Activated CD8-positive, alpha-beta memory T cell treated with anti-CD3 and anti-CD28 coated beads, Interleukin-2, amount 50 U/mL, for 1 hour (primary cell): ENCODE measurements around the gene TMEM208.

Source experiments
- DNase-seq: peaks from one replicate; pipeline ENCODE4 v3.0.0-alpha.2; 2020; ENCODE audit errors: extremely low read depth

Gene TMEM208

DNA sequence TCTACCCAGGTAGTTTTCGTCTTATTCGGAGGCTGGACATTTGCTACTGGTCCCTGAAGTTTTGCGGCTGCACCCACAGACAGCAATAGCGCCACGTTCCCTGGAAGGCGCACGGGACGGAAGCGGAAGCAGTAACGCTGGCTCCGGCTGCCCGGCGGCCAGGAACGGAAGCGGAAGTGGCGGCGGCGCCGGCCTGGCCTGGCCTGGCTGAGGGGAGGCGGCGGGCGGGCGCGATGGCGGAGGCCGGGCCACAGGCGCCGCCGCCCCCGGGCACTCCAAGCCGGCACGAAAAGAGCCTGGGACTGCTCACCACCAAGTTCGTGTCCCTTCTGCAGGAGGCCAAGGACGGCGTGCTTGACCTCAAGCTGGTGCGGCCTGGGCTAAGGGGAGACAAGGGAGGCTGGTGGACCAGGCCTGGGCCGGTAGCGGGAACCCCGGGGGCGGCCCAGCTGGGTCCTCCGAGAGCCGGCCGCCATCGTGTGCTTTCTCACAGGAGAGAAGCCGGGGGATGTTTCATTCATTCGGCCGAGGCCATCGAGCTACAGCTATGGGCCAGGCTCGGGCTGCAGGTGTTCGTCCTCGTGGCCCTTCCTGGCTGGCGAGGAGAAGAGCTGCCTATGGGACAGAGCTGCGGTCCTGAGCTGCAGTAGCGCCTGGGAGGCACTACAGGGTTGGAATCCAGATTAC lies 34.8 kb upstream of the TMEM208 start, which contains the start of gene E2F4:
Gene E2F4 (plus strand): TSS at position 161 of the 687 bp plus-strand sequence. CDS start 73 bp downstream, at position 234.
- peak; percentile 59 for DNase-seq

DNA sequence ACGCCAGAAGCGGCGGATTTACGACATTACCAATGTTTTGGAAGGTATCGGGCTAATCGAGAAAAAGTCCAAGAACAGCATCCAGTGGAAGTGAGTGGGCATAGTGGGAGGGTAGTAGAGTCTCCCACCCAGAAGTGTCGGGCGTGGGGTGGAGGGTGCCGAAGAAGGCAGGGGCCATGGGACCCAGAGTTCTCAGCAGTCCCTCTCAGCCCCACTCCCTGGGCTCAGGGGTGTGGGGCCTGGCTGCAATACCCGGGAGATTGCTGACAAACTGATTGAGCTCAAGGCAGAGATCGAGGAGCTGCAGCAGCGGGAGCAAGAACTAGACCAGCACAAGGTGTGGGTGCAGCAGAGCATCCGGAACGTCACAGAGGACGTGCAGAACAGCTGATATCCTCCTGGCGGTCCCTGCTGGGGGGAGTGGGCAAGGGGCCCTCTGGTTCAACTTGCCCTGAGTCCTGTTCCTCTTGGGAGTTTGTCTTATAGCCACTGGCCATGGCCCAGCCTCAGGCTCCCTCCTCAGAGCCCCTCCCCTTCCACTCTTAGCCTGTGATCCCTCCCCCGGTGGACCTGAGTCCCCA lies 34.1 kb upstream of the TMEM208 start:
- DNase-seq, result no peak

DNA sequence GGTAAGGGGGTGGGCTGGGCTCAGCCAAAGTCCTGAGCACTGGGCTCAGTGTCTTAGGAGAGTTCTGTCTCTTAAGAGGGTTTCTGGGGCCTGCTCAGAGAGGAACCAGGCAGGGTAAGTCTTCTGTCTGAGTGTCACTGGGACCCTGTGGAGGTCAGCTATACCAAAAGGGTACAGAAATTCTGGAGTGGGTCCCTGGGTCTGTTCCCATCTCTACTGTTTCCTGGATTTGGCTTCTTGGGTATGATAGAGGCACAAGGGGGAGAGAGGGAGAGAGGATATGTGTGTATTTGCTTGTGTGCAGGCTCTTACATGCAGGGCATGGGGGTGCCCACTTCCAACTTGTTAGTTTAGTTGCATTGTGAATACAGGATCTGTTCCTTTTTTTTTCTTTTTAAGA lies 33.4 kb upstream of the TMEM208 start:
- no peak for DNase-seq

DNA sequence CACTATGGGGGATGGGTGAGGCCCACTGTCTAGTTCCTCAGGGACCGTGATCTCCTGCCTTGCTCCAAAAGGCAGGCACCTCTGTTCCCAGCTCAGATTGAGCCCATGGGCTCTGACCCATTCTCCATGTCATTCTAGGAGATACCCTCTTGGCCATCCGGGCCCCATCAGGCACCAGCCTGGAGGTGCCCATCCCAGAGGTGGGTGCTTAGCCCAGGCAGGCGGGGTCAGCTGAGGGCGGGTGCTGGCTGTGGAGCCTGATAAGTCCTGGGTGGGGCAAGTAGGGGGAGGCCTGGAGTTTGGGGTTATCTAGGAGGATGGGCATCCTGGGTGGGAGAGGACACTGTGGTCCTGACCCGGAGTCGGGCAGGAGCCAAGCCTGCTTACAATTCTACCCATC lies 32.7 kb upstream of the TMEM208 start:
- DNase-seq, result no peak

DNA sequence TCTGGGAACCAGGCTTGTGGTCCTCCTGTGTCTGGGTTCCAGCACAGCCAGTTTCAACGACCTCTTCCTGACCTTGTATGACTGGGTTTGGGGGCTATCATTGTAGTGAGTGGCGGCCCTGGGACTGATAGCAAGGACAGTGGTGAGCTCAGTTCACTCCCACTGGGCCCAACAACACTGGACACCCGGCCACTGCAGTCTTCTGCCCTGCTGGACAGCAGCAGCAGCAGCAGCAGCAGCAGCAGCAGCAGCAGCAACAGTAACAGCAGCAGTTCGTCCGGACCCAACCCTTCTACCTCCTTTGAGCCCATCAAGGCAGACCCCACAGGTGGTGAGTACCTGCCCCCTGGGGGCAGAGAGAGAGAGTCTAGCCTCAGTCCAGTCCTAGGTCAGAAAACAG lies 31.3 kb upstream of the TMEM208 start:
- DNase-seq, result no peak

DNA sequence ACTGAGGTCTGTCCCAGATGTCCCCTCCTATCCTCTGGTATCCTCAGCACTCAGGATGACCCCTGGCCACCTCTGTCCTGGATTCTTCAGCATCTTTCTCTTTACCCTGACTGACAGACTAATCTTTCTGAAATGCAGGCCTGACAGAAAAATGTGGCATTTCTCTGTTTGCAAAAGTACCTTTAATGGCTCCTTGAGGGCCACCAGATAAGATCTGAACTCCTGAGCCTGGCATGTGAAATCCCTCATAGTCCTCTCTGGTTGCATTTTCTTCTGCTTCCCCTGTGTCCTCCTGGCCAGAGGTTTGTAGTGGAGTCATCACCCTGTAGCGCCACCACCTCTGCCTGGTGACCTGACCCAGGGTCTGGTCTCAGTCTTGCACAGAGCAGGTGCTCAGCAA lies 30.0 kb upstream of the TMEM208 start:
- DNase-seq, result no peak

DNA sequence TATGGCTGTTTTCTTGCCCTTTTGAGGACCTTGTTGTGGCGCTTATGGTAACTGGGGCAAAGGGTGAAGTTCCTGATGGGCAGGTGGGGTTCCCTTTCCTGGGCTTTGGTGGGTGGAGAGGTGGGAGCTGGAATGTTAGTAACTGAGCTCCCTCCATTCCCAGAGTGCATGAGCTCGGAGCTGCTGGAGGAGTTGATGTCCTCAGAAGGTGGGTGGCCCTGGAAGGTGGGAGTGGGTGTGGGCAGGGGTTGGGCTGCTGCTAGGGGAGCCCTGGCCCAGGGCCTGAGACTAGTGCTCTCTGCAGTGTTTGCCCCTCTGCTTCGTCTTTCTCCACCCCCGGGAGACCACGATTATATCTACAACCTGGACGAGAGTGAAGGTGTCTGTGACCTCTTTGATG lies 29.2 kb upstream of the TMEM208 start:
- DNase-seq, result no peak

DNA sequence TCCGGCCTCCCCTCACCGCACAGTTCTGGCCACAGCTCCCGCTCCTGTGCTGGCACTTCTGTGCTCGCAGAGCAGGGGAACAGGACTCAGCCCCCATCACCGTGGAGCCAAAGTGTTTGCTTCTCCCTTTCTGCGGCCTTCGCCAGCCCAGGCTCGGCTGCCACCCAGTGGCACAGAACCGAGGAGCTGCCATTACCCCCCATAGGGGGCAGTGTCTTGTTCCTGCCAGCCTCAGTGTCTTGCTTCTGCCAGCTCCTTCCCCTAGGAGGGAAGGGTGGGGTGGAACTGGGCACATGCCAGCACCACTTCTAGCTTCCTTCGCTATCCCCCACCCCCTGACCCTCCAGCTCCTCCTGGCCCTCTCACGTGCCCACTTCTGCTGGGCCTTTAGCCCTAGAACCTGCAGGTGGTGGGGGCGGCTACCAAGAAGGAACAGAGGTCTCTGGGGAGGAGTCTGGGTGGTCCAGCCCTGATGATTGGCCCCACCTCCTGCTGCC lies 28.6 kb upstream of the TMEM208 start:
- no peak for DNase-seq

DNA sequence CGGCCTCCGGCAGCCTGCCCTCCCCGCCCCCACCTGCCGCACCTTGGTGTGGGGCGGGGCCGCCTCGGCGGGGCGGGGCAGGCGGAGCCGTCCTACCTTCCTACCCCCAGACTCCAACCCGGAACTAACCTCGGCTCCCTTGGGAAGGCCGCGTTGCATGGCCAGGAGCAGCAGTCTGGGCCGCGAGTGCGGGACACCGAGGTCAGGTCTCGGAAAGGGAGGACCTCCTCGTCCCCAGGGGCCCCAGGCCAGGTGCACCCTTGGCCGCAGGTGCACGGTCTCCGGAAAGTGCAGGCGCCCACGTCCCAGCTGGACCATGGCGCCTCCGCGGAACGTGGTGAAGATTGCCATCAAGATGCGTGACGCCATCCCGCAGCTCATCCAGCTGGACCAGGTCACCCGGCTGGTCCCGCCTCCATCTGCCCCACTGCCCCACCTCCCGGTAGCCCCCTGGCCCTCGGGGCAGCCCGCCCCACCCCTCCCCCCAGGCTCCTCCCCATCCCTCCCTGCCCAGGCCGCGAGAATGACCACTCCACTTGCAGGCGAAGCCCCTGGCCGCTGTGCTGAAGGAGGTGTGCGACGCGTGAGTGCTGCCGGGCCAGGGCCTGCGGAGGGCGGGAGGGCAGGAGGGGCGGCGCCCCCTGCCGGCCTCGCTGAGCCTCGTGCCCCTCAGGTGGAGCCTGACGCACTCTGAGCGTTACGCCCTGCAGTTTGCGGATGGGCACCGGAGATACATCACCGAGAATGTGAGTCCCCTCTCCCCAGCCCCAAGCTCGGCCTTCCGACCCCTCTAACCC lies 27.7 kb upstream of the TMEM208 start, which contains the start of gene ELMO3:
Gene ELMO3 (plus strand): TSS at position 121 of the 797 bp plus-strand sequence. CDS start 196 bp downstream, at position 317.
- no peak for DNase-seq

DNA sequence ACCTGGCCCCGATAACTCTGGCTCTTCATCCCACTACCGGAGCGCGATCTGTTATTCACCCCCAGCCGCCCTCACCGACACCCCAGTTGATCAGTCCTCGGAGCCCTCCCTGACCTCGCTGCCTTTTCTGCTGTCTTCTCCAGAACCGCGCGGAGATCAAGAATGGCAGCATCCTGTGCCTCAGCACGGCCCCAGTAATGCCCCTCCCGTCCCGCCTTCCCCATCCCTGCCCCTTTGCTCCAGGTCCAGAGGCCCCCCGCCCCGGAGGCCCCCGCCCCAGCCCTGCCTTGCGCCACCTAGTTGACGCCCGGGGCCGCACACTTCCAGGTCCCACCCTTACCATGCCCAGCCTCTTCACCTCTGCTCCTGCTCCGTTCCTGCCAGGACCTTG lies 27.1 kb upstream of the TMEM208 start:
- no peak for DNase-seq

DNA sequence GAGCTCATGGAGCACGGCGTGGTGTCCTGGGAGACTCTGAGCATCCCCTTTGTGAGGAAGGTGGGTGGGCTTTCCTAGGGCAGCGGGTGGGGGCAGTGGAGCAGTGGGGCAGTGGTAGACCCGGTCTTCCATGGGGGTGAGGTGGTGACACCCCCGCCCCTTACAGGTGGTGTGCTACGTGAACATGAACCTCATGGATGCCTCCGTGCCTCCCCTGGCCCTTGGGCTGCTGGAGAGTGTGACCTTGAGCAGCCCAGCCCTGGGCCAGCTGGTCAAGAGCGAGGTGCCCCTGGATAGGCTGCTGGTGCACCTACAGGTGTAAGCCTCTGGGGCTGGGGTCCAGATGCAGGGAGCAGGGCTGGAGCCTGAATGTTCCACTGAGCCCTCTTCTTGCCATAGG lies 26.4 kb upstream of the TMEM208 start:
- no peak for DNase-seq

DNA sequence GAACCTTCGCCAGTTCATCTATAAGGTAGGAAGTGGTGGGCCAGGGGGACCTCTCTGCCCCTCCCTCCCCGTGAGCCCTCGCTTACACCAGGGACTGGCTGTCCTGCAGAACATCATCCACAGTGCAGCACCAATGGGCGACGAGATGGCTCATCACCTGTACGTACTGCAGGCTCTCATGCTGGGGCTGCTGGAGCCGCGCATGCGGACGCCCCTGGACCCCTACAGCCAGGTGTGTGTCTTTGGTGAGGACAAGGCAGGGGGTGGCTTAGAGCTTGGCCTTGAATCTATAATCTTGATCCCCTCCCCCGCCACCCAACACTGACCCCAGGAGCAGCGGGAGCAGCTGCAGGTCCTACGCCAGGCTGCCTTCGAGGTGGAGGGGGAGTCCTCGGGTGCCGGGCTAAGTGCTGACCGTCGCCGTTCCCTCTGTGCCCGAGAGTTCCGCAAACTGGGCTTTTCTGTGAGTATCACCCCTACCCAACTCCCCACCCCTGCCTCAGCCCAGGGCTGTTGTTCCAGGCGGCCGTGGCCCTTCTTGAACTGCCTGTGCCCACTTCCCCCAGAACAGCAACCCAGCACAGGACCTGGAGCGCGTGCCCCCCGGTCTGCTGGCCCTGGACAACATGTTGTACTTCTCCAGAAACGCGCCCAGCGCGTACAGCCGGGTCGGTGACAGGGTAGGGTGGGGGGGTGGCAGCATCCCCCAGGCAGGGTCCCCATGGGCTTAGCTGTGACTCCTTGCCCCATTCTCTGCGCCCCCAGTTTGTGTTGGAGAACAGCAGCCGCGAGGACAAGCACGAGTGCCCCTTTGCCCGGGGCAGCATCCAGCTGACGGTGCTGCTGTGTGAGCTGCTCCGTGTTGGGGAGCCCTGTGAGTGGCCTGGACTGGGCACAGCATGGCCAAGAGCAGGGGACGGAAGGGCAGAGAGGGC lies 25.3 kb upstream of the TMEM208 start:
- no peak for DNase-seq

DNA sequence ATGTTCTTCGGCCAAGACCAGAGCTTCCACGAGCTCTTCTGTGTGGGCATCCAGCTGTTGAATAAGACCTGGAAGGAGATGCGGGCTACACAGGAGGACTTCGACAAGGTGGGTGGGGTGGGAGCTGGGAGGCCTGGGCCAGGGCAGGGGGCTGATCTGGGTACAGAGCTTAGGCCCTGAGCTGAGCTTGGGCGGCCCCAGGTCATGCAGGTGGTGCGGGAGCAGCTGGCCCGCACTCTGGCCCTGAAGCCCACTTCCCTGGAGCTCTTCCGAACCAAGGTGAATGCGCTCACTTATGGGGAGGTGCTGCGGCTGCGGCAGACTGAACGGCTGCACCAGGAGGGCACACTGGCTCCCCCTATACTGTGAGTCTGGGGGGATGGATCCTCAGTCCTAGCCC lies 24.5 kb upstream of the TMEM208 start:
- DNase-seq, result no peak

DNA sequence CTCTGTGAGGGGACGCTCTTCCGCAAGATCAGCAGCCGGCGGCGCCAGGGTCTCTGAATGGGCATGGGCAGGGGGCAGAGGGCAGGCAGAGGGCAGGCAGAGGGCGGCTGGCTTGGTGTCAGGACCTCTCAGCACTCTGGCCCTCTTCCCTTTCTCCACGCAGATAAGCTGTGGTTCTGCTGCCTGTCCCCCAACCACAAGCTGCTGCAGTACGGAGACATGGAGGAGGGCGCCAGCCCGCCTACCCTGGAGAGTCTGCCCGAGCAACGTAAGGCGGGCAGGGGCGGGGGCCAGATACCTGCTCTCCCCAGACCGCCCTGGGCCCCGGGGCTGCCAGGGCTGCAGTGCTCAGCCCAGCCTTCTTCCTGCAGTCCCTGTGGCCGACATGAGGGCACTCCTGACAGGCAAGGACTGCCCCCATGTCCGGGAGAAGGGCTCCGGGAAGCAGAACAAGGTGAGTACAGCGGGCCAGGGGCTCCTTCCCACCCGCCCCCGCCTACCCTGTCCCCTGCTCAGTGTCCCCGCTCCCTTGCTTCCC lies 23.9 kb upstream of the TMEM208 start:
- DNase-seq, result no peak

DNA sequence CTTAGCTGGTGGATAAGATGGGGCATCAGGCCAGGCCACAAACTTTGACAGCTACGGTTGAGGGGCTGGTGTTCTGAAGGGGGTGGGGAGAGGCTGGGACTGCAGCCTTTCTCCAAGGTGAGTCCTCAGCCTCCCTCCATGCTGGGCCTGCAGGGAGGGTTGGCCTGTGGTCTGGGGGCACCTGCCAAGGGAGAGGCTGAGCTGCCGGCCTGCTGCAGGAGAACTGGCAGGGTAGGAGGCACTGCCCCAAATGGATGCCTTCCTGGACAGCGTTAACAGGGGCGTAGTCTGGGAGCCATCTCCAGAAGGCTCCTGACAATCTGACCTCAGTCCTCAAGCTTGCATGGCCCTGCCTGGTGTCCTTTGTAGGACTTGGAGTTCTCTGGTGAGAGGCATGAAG lies 22.9 kb upstream of the TMEM208 start:
- DNase-seq, result no peak

DNA sequence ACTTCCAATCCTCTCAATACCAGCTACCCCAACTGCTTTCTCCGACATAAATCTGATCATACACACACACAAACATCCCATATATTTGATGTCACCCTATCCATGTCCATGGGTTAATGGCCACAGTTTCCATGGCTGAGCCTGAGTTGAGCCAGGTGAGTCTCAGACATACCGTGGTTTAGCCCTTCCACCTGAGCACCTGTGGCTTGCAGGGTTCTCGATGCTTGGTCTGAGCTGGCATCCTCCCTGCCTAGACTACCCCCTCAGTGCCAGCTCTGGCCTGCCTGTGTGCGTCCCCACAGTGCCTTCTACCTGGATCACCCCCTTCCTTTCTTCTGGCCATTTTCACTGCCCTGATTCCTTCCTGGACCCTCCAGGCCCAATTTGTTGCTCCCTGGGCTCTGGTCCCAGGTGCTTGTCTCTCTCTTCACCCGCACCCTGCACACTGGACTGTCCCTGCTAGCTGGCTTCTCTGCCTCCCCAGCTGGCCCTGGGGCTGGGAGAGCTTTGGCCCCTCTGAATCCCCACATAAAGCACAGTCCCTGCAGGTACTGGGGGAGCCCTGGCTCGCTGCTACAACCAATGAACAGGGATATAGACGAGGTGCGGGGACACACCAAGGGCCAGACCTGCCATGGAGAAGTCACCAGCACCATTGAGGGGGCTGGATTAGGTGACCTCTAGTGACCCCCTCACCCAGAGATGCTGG lies 20.6 kb upstream of the TMEM208 start:
- DNase-seq, result no peak

DNA sequence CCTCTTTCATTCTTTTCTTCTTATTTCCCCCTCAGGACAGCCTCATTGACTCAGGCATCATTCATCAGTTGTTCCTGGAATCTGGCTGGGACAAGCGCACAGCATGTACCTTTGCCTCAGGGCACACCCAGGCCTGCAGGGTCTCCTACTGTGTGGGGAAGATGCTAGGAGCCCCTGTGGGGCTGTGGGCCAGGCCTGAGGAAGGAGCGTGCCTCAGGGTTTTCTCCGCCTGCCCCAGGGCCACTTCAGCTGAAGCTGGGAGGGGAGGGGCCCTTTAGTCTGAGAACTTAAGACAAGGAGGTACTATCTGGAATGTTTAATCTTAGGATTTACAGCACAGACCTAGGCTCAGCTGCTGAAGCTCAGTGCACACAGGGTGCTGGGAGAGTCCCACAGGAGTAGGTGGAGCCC lies 20.1 kb upstream of the TMEM208 start:
- no peak for DNase-seq

DNA sequence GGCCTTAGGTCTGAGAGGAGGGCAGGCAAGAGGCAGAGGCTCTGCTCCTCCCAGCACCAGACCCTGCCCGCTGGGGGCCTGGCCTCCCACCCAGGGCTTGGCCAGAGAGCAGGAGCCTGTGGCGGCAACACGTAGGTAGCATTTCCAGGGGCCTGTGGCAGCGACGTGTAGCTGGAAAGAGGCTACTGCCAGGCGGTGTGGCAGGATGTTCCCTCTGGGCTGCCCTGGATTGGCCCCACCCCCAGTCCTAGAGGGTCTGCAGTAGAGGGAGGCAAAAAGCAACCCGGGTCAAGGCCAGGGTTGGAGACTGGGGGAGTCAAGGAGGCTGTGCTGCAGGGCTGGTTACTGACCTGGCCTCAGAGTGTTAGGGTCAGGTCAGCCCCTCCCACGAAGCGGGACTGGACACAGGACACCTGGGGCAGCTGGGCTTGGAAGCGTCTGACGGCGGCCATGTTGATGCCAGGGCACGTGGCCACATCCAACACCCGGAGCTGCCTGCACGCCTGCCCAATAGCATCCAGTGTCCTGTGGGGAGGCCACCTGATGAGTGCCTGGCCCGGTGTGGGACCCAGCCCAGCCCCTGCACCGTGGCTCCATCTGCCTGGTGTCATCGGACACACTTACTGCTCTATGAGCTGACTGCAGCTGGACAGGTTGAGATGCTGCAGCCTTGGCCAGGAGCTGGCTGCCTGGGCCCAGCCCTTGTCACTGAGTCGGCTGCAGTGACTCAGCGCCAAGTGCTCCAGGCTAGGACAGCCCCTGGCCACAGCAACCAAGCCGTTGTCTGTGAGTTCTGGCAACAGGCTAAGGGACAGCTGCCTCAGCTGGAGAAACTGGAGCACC lies 19.5 kb upstream of the TMEM208 start:
- no peak for DNase-seq

DNA sequence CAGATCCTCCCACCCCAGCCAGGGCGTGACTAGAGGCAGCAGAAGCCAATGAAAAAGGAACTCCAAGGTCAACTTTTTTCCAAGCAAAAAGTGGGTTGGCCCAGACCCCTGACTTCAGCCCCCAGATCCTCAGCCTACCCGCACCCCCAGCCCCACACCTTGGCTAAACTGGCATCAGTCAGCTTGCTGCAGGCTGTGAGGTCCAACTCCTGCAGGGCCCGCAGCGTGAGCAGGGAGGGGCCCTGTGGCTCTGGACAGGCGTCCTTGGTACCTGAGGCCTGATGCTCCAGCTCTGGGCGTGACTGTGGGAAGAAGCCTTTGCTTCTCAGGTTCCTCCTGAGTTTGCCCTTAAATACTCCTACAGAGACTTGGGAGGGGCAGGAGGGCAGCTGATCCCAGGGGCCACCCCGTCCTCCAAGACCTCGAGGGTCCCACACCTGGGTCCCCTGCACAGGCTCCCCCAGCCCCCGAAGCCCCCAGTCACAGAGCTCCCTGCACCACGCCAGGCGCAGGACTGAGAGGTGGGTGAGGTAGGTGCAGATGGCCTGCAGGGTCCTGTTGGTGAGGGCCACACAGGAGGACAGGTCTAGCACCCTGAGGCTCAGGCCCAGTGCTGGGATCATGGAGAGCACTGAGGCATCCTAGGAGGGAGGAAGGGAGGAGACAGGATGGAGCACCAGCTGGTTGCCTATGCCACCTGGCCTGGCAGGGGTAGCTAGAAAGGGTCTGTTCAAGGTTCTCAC lies 18.6 kb upstream of the TMEM208 start:
- no peak for DNase-seq
